Measurements from ENCODE around the gene TRMT44. TPM values are rescaled to one million over a fixed set of nuclear protein-coding genes. Genes with fewer than 3 reads are reported as not detected.

Gene TRMT44
- polyA plus RNA-seq, 1 donor (not counting 4 experiments of a cell fraction or from before 2014, with no cell fraction given) = 8.8 TPM

- H3K9me1 ChIP-seq (ENCODE audit: control insufficient read depth, extremely low read depth, insufficient read depth, low read length) = no peaks in the 10 kb centered on the region
- peaks cover 3% of the 10 kb centered on the region for H3K79me2 ChIP-seq (ENCODE audit: control insufficient read depth, insufficient read depth, low read length)
- H3K36me3 ChIP-seq (ENCODE audit: control insufficient read depth in 2 of 2, extremely low read depth in 1 of 2, insufficient read depth in 2 of 2, low read length in 2 of 2) = peaks cover 27 to 41% of the 10 kb centered on the region in 2 experiments
- no peak overlapping the region for H3K4me2 ChIP-seq (ENCODE audit: control insufficient read depth, extremely low read depth, insufficient read depth, low read depth, low read length)
- dilution Hi-C loops (cut with MboI; ENCODE audit: extremely low pct_ligation_motif_present, low sequenced_read_pairs) = no loop called here
- H3K4me3 ChIP-seq (ENCODE audit: control insufficient read depth in 2 of 3, extremely low read depth in 1 of 3, insufficient read depth in 2 of 3, low read depth in 1 of 3, low read length in 3 of 3) = no peak overlapping the region
- FAIRE-seq = no peak
- TF ChIP-seq EZH2 (IDR thresholded peaks at IDR 0.05; ENCODE audit: low read length) = no peak
- TF ChIP-seq, protein P1, sequence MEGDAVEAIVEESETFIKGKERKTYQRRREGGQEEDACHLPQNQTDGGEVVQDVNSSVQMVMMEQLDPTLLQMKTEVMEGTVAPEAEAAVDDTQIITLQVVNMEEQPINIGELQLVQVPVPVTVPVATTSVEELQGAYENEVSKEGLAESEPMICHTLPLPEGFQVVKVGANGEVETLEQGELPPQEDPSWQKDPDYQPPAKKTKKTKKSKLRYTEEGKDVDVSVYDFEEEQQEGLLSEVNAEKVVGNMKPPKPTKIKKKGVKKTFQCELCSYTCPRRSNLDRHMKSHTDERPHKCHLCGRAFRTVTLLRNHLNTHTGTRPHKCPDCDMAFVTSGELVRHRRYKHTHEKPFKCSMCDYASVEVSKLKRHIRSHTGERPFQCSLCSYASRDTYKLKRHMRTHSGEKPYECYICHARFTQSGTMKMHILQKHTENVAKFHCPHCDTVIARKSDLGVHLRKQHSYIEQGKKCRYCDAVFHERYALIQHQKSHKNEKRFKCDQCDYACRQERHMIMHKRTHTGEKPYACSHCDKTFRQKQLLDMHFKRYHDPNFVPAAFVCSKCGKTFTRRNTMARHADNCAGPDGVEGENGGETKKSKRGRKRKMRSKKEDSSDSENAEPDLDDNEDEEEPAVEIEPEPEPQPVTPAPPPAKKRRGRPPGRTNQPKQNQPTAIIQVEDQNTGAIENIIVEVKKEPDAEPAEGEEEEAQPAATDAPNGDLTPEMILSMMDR (optimal IDR thresholded peaks at IDR 0.05 in 1 of 3, IDR thresholded peaks at IDR 0.05 in 1 of 3, conservative IDR thresholded peaks at IDR 0.05 in 1 of 3; ENCODE audit: extremely low read depth in 1 of 3, insufficient read depth in 2 of 3, low read length in 3 of 3) = no peak
- H3K27me3 ChIP-seq (ENCODE audit: control insufficient read depth, extremely low read depth, insufficient read depth, low read length) = no peaks in the 10 kb centered on the region
- no peak for DNase-seq (ENCODE audit: low read depth, low spot score)
- H3K4me1 ChIP-seq (ENCODE audit: control insufficient read depth, extremely low read depth, insufficient read depth, low read length) = no peaks in the 10 kb centered on the region
- no peak overlapping the region for H3K9ac ChIP-seq (ENCODE audit: control insufficient read depth, extremely low read depth, insufficient read depth, low read length)
- H3K9me3 ChIP-seq (ENCODE audit: control insufficient read depth, low read depth, low read length) = no peaks in the 10 kb centered on the region
- H4K20me1 ChIP-seq (ENCODE audit: control insufficient read depth, extremely low read depth, insufficient read depth, low read length) = no peaks in the 10 kb centered on the region
- no peak overlapping the region for H3K27ac ChIP-seq (ENCODE audit: control insufficient read depth, insufficient read depth, low read length)
- H2AFZ ChIP-seq (ENCODE audit: control insufficient read depth, low read length) = no peak overlapping the region
Observed at GRCh38 chr4:8451440-8452182, 11.0 kb downstream of the TRMT44 start.

DNA sequence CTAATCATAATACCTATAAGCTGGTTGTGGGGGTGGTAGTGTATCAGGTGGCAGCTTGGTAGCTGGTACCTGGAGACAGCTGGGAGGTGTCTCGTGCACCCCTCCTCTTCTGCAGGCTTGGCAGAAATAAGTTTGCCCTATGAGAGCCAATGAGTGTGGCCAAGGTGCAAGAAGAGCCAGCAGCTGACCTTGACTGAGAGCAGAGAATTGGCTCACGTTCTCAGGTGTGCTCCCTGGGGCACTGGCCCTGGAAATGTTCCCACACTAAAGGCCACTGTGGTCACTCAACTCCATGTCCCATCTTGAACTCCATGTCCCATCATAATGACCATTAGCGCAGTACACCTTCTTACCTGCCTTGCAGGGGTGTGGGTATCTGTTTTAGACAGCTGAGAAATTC, 13.4 kb downstream of the TRMT44 start:
- H3K9ac ChIP-seq (ENCODE audit: control insufficient read depth, extremely low read depth, insufficient read depth, low read length) = no peak overlapping the region
- dilution Hi-C loops (cut with MboI; ENCODE audit: extremely low pct_ligation_motif_present, low sequenced_read_pairs) = no loop called here

More for the DNA sequence above, 13.4 kb downstream of the TRMT44 start:
- no peak for TF ChIP-seq EZH2 (IDR thresholded peaks at IDR 0.05; ENCODE audit: low read length)
- TF ChIP-seq, protein P1 (optimal IDR thresholded peaks at IDR 0.05 in 1 of 3, IDR thresholded peaks at IDR 0.05 in 1 of 3, conservative IDR thresholded peaks at IDR 0.05 in 1 of 3; ENCODE audit: extremely low read depth in 1 of 3, insufficient read depth in 2 of 3, low read length in 3 of 3) = no peak
- H3K27ac ChIP-seq (ENCODE audit: control insufficient read depth, insufficient read depth, low read length) = no peak overlapping the region
- no peaks in the 10 kb centered on the region for H3K9me3 ChIP-seq (ENCODE audit: control insufficient read depth, low read depth, low read length)
- DNase-seq (ENCODE audit: low read depth, low spot score) (no peak), FAIRE-seq (no peak)
- H2AFZ ChIP-seq (ENCODE audit: control insufficient read depth, low read length) = no peak overlapping the region
- no peak overlapping the region for H3K4me2 ChIP-seq (ENCODE audit: control insufficient read depth, extremely low read depth, insufficient read depth, low read depth, low read length)
- H3K4me1 ChIP-seq (ENCODE audit: control insufficient read depth, extremely low read depth, insufficient read depth, low read length) = no peaks in the 10 kb centered on the region
- no peaks in the 10 kb centered on the region for H3K27me3 ChIP-seq (ENCODE audit: control insufficient read depth, extremely low read depth, insufficient read depth, low read length)
- no peaks in the 10 kb centered on the region for H4K20me1 ChIP-seq (ENCODE audit: control insufficient read depth, extremely low read depth, insufficient read depth, low read length)
- peaks cover 26 to 35% of the 10 kb centered on the region in 2 experiments for H3K36me3 ChIP-seq (ENCODE audit: control insufficient read depth in 2 of 2, extremely low read depth in 1 of 2, insufficient read depth in 2 of 2, low read length in 2 of 2)
- no peak overlapping the region for H3K4me3 ChIP-seq (ENCODE audit: control insufficient read depth in 2 of 3, extremely low read depth in 1 of 3, insufficient read depth in 2 of 3, low read depth in 1 of 3, low read length in 3 of 3)
- no peaks in the 10 kb centered on the region for H3K79me2 ChIP-seq (ENCODE audit: control insufficient read depth, insufficient read depth, low read length)
- H3K9me1 ChIP-seq (ENCODE audit: control insufficient read depth, extremely low read depth, insufficient read depth, low read length) = no peaks in the 10 kb centered on the region
